Natural killer cell (primary cell): Measurements from ENCODE around the gene OXLD1. TPM values are rescaled to one million over a fixed set of nuclear protein-coding genes. Genes with fewer than 3 reads are reported as not detected.

Experiments
- ATAC-seq, 3 donors: fragments of 150-1000 bp in 2 of 3; fragments of 200-7000 bp in 1 of 3; cut with Tn5 transposase; 1 replicate in 1 of 3; 2 replicates in 2 of 3; pipeline ENCODE4 v1.10.0; 2021; ENCODE audit warnings: mild to moderate bottlenecking in 2 of 3, moderate library complexity in 2 of 3
- DNase-seq, 2 donors: peaks; one replicate each; pipeline versions ENCODE4 v3.0.0 to v3.0.0-alpha.2; 2013 to 2021; ENCODE audit warnings: mixed read lengths in 1 of 2
- H3K27ac ChIP-seq: one replicate; pipeline ENCODE4 v1.5.1; 2013; ENCODE audit warnings: mild to moderate bottlenecking, low read length
- H3K27me3 ChIP-seq: one replicate; pipeline ENCODE4 v1.6.1; 2013; ENCODE audit warnings: low read length; ENCODE audit not compliant: control insufficient read depth, insufficient read depth
- H3K36me3 ChIP-seq: one replicate; pipeline ENCODE4 v1.6.1; 2013; ENCODE audit warnings: low read length; ENCODE audit not compliant: control insufficient read depth, insufficient read depth
- H3K4me1 ChIP-seq: one replicate; pipeline ENCODE4 v1.6.1; 2013; ENCODE audit warnings: low read length; ENCODE audit not compliant: control insufficient read depth, insufficient read depth
- H3K4me3 ChIP-seq: one replicate; pipeline ENCODE4 v1.5.1; 2013; ENCODE audit warnings: low read length
- H3K9me3 ChIP-seq: one replicate; pipeline ENCODE4 v1.6.1; 2013; ENCODE audit warnings: low read length; ENCODE audit not compliant: control insufficient read depth, insufficient read depth
- H3K27ac Mint-ChIP-seq, 2 donors: one replicate each; pipeline ENCODE4 v1.8.0; 2022; ENCODE audit warnings: mild to moderate bottlenecking in 2 of 2, mixed read lengths in 2 of 2, moderate library complexity in 1 of 2
- H3K27me3 Mint-ChIP-seq, 2 donors: one replicate each; pipeline ENCODE4 v1.8.0; 2022; ENCODE audit warnings: low read depth in 2 of 2, mixed read lengths in 2 of 2
- H3K36me3 Mint-ChIP-seq: one replicate; pipeline ENCODE4 v1.8.0; 2022; ENCODE audit warnings: mixed read lengths
- H3K4me1 Mint-ChIP-seq, 2 donors: one replicate each; pipeline ENCODE4 v1.8.0; 2022; ENCODE audit warnings: mixed read lengths in 2 of 2
- H3K4me3 Mint-ChIP-seq: one replicate; pipeline ENCODE4 v1.8.0; 2022; ENCODE audit warnings: mild to moderate bottlenecking, moderate library complexity, mixed read lengths
- H3K9me3 Mint-ChIP-seq, 2 donors: one replicate each; pipeline ENCODE4 v1.8.0; 2022; ENCODE audit warnings: mixed read lengths in 2 of 2
- CTCF ChIP-seq: fragments of 200-600 bp; IDR thresholded peaks from one replicate; pipeline ENCODE4 v1.8.0; 2022; ENCODE audit warnings: antibody characterized with exemption
- WGBS: methylation state at CpG from one replicate; pipeline ENCODE4 v1.1.7; 2013; ENCODE audit warnings: missing lambda C conversion rate; ENCODE audit not compliant: insufficient coverage; 5-methylcytosine and 5-hydroxymethylcytosine counted together
- intact Hi-C: fragments of 100-400 bp; cut with micrococcal nuclease; formaldehyde crosslinking; loops from one replicate; pipeline ENCODE4 v1.14.2; 2022
- total RNA-seq, 4 donors: library from RNA; stranded (reverse); fragments of 120-200 nt in 1 of 4; gene quantifications; one replicate each; pipeline versions ENCODE4 v1.2.3 to v1.2.4, GENCODE V29; 2013 to 2022

OXLD1 gene
- total RNA-seq, 3 donors from 2014 or later (not counting 1 experiment from before 2014, with no cell fraction given) = 29.9 to 35.0 (median 32.4) TPM

GRCh38 chr17:81650951-81651350 lies 15.5 kb downstream of the OXLD1 start:
- Histone ChIP-seq H3K27ac (no peak overlapping the region), H3K4me3 (no peak overlapping the region), H3K27me3 (peaks cover 3% of the 10 kb centered on the region), H3K36me3 (no peaks in the 10 kb centered on the region), H3K4me1 (peaks cover 17% of the 10 kb centered on the region), H3K9me3 (peaks cover 3% of the 10 kb centered on the region)
- H3K4me3 Mint-ChIP-seq = no peak overlapping the region
- H3K36me3 Mint-ChIP-seq = no peaks in the 10 kb centered on the region
- peaks cover 0 to 6% of the 10 kb centered on the region in 2 donors for H3K27me3 Mint-ChIP-seq
- TF ChIP-seq CTCF = no peak
- no peak overlapping the region for H3K27ac Mint-ChIP-seq
- H3K4me1 Mint-ChIP-seq = peaks cover 14 to 24% of the 10 kb centered on the region in 2 donors
- H3K9me3 Mint-ChIP-seq = no peaks in the 10 kb centered on the region
- intact Hi-C loops = no loop called here
- ATAC-seq = no peak
- DNase-seq = no peak
- WGBS = 90% methylated on average over 9 of the region's 9 CpGs

GRCh38 chr17:81648707-81649085 lies 17.7 kb downstream of the OXLD1 start:
- Mint-ChIP-seq H3K4me3 (no peak overlapping the region), H3K36me3 (no peaks in the 10 kb centered on the region), H3K4me1 (peaks cover 12 to 18% of the 10 kb centered on the region in 2 donors), H3K27ac (no peak overlapping the region), H3K9me3 (no peaks in the 10 kb centered on the region), H3K27me3 (peaks cover 0 to 6% of the 10 kb centered on the region in 2 donors)
- H3K27me3 ChIP-seq = peaks cover 3% of the 10 kb centered on the region
- no peaks in the 10 kb centered on the region for H3K36me3 ChIP-seq
- 71% methylated on average over 14 of the region's 14 CpGs for WGBS
- no peak overlapping the region for H3K27ac ChIP-seq
- intact Hi-C loops = no loop called here
- H3K4me1 ChIP-seq = peaks cover 13% of the 10 kb centered on the region
- peaks cover 3% of the 10 kb centered on the region for H3K9me3 ChIP-seq
- TF ChIP-seq CTCF = no peak
- H3K4me3 ChIP-seq = no peak overlapping the region
- ATAC-seq = no peak
- no peak for DNase-seq

DNA sequence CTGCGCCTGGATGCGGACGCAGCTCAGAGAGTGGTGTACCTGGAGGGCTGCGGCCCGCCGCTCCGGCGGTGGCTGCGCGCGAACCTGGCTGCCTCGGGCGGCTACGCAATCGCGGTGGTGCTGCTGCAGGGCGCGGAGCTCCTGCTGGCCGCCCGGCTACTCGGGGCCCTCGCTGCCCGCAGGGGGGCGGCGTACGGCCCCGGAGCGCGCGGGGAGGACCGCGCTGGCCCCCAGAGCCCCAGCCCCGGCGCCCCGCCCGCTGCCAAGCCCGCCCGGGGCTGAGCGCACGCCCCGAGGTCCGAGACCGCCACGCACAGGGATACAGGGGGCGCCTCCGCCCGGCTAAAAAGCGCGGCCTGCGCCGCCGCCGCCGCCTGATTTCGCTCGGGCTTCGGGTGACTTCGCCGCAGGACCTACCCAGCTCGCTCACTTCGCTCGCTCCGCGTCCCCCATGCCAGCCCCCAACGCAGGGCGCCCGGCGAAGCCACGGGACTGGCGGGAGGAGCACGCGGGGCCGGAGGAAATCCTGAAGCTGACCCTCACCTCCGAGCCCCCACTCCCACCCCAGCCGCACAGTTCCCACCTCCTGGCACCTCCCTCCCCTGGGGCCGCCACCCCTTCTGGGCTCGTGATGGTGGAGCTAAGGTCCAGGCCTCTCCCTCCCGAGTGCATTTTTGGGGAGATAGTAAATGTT lies 18.2 kb downstream of the OXLD1 start:
- Mint-ChIP-seq H3K27ac (no peak overlapping the region), H3K9me3 (no peaks in the 10 kb centered on the region), H3K36me3 (no peaks in the 10 kb centered on the region), H3K4me1 (peaks cover 7 to 12% of the 10 kb centered on the region in 2 donors), H3K27me3 (peaks cover 0 to 6% of the 10 kb centered on the region in 2 donors), H3K4me3 (no peak overlapping the region)
- no peak overlapping the region for H3K4me3 ChIP-seq
- TF ChIP-seq CTCF = no peak
- ATAC-seq = no peak
- no peak for DNase-seq
- no peaks in the 10 kb centered on the region for H3K36me3 ChIP-seq
- H3K4me1 ChIP-seq = peaks cover 8% of the 10 kb centered on the region
- peaks cover 3% of the 10 kb centered on the region for H3K27me3 ChIP-seq
- H3K27ac ChIP-seq = no peak overlapping the region
- intact Hi-C loops = no loop called here
- peaks cover 3% of the 10 kb centered on the region for H3K9me3 ChIP-seq
- 20% methylated on average over 76 of the region's 78 CpGs for WGBS

- Mint-ChIP-seq H3K4me1 (peaks cover 5 to 9% of the 10 kb centered on the region in 2 donors), H3K27me3 (peaks cover 0 to 6% of the 10 kb centered on the region in 2 donors), H3K36me3 (no peaks in the 10 kb centered on the region), H3K9me3 (no peaks in the 10 kb centered on the region), H3K4me3 (no peak overlapping the region), H3K27ac (no peak overlapping the region)
- TF ChIP-seq CTCF = no peak
- Histone ChIP-seq H3K27me3 (peaks cover 3% of the 10 kb centered on the region), H3K4me1 (peaks cover 2% of the 10 kb centered on the region), H3K36me3 (no peaks in the 10 kb centered on the region), H3K9me3 (peaks cover 3% of the 10 kb centered on the region), H3K4me3 (no peak overlapping the region), H3K27ac (no peak overlapping the region)
- WGBS = 62% methylated on average over 21 of the region's 21 CpGs
- ATAC-seq (no peak), DNase-seq (no peak)
- intact Hi-C loops = no loop called here
These were observed 18.8 kb downstream of the OXLD1 start for GRCh38 chr17:81647640-81648012.
